Ascending aorta (tissue), 2 donors: ENCODE data around the gene GIPC1. TPM values are rescaled to one million over a fixed set of nuclear protein-coding genes. Genes with fewer than 3 reads are reported as not detected.

Experiments used
- DNase-seq, 2 donors: peaks; one replicate each; pipeline ENCODE4 v3.0.0-alpha.2; 2019; ENCODE audit warnings: low spot score in 2 of 2
- H3K27ac ChIP-seq, 2 donors: fragments of 200-600 bp; sonication (generic); one replicate each; pipeline ENCODE4 v1.5.1; 2016 to 2017; ENCODE audit warnings: mild to moderate bottlenecking in 1 of 2
- H3K27me3 ChIP-seq: fragments of 200-600 bp; sonication (generic); one replicate; pipeline ENCODE4 v1.5.1; 2017
- H3K36me3 ChIP-seq, 2 donors: fragments of 200-600 bp; sonication (generic); one replicate each; pipeline ENCODE4 v1.5.1; 2016
- H3K4me1 ChIP-seq, 2 donors: fragments of 200-600 bp; sonication (generic); one replicate each; pipeline ENCODE4 v1.5.1; 2016 to 2017; ENCODE audit warnings: mild to moderate bottlenecking in 1 of 2
- H3K4me3 ChIP-seq, 2 donors: fragments of 200-600 bp; sonication (generic); one replicate each; pipeline ENCODE4 v1.5.1; 2016 to 2017; ENCODE audit warnings: mild to moderate bottlenecking in 1 of 2
- H3K9me3 ChIP-seq, 2 donors: fragments of 200-600 bp; sonication (generic); one replicate each; pipeline ENCODE4 v1.5.1; 2016
- intact Hi-C: fragments of 100-400 bp; cut with DNase I; formaldehyde crosslinking; loops from one replicate; pipeline ENCODE4 v1.15.1; 2023
- total RNA-seq: library from RNA; depleted of rRNA; stranded (reverse); fragments of >200 nt; gene quantifications from one replicate; pipeline ENCODE4 v1.1.0, GENCODE V29; 2016
- TF ChIP-seq, protein P1 (sequence below), 3 experiments: fragments of 200-600 bp in 2 of 3; fragments of 450-650 bp in 1 of 3; sonication (generic) in 2 of 3; IDR thresholded peaks; one replicate each; pipeline ENCODE4 v1.5.1; 2016 to 2019; ENCODE audit warnings: antibody characterized with exemption in 3 of 3, mild to moderate bottlenecking in 1 of 3, moderate library complexity in 1 of 3

Gene GIPC1
- total RNA-seq, 1 donor from 2014 or later, result 123 TPM

DNA sequence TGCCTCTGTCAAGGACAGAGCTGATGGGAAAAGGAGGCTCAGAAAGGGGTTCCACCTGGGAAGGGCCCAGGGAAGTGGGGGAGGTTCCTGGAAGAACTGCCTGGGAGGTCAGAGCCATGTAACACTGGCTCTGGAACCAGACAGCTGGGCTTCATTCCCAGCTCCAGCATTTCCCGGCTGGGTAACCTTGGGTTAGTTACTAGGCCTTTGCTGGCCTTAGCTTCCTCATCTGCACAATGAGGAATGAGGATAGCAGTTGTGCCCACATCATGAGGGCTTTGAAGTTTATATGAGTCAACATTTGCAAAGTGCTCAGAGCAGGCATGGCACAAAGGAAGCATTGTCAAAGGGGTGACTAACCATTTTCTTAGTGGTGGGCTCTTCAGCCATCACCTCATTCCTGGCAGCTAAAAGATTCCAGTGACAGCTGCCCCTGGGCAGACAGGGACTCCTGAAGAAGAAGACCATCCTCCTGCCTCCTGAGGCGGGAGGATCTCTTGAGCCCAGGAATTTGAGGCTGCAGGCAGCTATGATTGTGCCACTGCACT is 24.0 kb upstream of the GIPC1 start:
- peaks cover 14 to 16% of the 10 kb centered on the region in 2 donors for H3K36me3 ChIP-seq
- H3K27me3 ChIP-seq, result no peaks in the 10 kb centered on the region
- peak overlapping the region in 1 of 2 donors; percentile 94 for H3K27ac ChIP-seq
- TF ChIP-seq, protein P1, sequence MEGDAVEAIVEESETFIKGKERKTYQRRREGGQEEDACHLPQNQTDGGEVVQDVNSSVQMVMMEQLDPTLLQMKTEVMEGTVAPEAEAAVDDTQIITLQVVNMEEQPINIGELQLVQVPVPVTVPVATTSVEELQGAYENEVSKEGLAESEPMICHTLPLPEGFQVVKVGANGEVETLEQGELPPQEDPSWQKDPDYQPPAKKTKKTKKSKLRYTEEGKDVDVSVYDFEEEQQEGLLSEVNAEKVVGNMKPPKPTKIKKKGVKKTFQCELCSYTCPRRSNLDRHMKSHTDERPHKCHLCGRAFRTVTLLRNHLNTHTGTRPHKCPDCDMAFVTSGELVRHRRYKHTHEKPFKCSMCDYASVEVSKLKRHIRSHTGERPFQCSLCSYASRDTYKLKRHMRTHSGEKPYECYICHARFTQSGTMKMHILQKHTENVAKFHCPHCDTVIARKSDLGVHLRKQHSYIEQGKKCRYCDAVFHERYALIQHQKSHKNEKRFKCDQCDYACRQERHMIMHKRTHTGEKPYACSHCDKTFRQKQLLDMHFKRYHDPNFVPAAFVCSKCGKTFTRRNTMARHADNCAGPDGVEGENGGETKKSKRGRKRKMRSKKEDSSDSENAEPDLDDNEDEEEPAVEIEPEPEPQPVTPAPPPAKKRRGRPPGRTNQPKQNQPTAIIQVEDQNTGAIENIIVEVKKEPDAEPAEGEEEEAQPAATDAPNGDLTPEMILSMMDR (IDR thresholded peaks at IDR 0.05), result no peak
- no peak for DNase-seq
- H3K4me1 ChIP-seq, result peaks cover 8 to 27% of the 10 kb centered on the region in 2 donors
- H3K4me3 ChIP-seq, result no peak overlapping the region
- no peaks in the 10 kb centered on the region for H3K9me3 ChIP-seq
- intact Hi-C loops, result no loop called here

DNA sequence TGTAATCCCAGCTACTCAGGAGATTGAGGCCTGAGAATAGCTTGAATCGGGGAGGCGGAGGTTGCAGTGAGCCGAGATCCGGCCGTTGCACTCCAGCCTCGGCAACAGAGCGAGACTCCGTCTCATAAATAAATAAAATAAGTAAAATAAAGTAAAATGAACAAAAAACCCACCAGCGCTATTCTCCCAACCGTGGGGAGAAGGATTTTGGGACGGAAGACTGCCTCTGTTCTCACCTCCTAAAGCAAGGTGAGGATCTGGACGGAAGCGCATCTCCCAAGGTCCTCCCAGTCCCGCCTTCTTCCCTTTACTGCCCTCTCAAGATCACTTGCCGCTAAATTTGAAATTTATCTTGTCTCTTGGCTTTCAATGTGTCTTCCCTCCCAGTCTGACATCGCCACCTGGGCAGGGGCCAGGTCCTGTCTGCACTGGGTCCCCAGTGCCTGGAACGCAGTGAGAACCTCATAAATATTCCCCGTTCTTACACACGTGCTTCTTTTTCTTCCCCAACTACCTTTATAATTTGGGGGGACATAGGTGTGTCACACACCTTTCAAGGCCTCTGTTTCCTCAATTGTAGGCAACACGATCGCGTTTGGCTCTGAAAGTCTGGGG is 23.4 kb upstream of the GIPC1 start:
- no peak for DNase-seq
- Histone ChIP-seq H3K36me3 (peaks cover 20 to 22% of the 10 kb centered on the region in 2 donors), H3K9me3 (no peaks in the 10 kb centered on the region), H3K4me1 (peaks cover 8 to 33% of the 10 kb centered on the region in 2 donors), H3K27me3 (no peaks in the 10 kb centered on the region), H3K27ac (peak overlapping the region; percentile 94 to 99), H3K4me3 (no peak overlapping the region)
- intact Hi-C loops, result no loop called here
- TF ChIP-seq, protein P1 (IDR thresholded peaks at IDR 0.05), result no peak

- Histone ChIP-seq H3K4me3 (peak within 1 kb of the TSS; percentile 96 to 98), H3K36me3 (peaks cover 23 to 36% of the 10 kb centered on the region in 2 donors), H3K27me3 (no peaks in the 10 kb centered on the region), H3K4me1 (peaks cover 8 to 34% of the 10 kb centered on the region in 2 donors), H3K9me3 (no peaks in the 10 kb centered on the region), H3K27ac (peak within 1 kb of the TSS; percentile 99)
- intact Hi-C loops, result loop anchor here (1.0 kb wide), 2 partner anchors 11 to 22 kb away; partner anchors contain the start of genes GIPC1 and TECR
- peak; percentile 29 to 88 for DNase-seq
- TF ChIP-seq, protein P1 (IDR thresholded peaks at IDR 0.05), result no peak
Measured at GRCh38 chr19:14517840-14518505, 22.0 kb upstream of the GIPC1 start, which contains the start of gene DNAJB1. Gene DNAJB1 (minus strand): TSS chr19:14518397. CDS start chr19:14518349, 48 bp downstream.

DNA sequence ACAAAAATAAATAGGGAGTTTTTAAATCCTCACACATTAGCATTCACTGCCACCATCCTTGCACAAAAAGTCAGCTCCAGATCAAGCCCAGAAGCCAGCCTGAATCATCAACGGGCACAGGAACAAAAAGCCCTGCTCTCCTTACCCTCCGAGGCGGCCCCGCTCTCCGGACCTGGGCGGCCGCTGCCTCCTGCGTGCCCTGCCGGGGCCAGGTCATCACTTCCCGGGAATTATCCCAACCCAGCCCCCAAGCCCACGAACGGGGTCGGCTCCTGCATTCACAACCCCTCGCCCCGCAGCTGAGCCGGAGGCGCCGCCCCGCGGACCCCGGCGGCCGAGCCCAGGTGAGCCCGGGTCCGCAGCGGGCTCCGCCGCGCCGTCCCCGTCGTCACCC is 21.5 kb upstream of the GIPC1 start:
- Histone ChIP-seq H3K36me3 (peaks cover 23 to 36% of the 10 kb centered on the region in 2 donors), H3K9me3 (no peaks in the 10 kb centered on the region), H3K27ac (peak overlapping the region; percentile 99), H3K27me3 (no peaks in the 10 kb centered on the region), H3K4me1 (peaks cover 8 to 34% of the 10 kb centered on the region in 2 donors), H3K4me3 (peak overlapping the region; percentile 96 to 98)
- intact Hi-C loops, result no loop called here
- no peak for DNase-seq
- TF ChIP-seq, protein P1 (IDR thresholded peaks at IDR 0.05), result no peak

GRCh38 chr19:14516746-14517438 is 21.0 kb upstream of the GIPC1 start:
- H3K36me3 ChIP-seq, result peaks cover 23 to 36% of the 10 kb centered on the region in 2 donors
- TF ChIP-seq, protein P1 (IDR thresholded peaks at IDR 0.05), result no peak
- H3K4me3 ChIP-seq, result peak overlapping the region; percentile 96 to 98
- H3K9me3 ChIP-seq, result no peaks in the 10 kb centered on the region
- peak overlapping the region; percentile 99 for H3K27ac ChIP-seq
- intact Hi-C loops, result no loop called here
- H3K27me3 ChIP-seq, result no peaks in the 10 kb centered on the region
- peaks cover 8 to 34% of the 10 kb centered on the region in 2 donors for H3K4me1 ChIP-seq
- DNase-seq, result no peak
